NT2/D1 (cell line): ENCODE measurements around the gene TAF11L5.
"Not testable (repeated sequence)": the region's sequence is repeated elsewhere in the genome, so short reads cannot be mapped to it uniquely, and the experiment has no call there.

Experiments
- SUZ12 ChIP-seq: IDR thresholded peaks from 2 replicates; pipeline ENCODE4 v1.6.1; 2011; ENCODE audit not compliant: insufficient read length, insufficient read depth; ENCODE audit errors: extremely low read depth
- YY1 ChIP-seq: IDR thresholded peaks from 2 replicates; pipeline ENCODE4 v1.6.1; 2011; ENCODE audit not compliant: insufficient read length, insufficient read depth
- ZNF274 ChIP-seq: IDR thresholded peaks from 2 replicates; pipeline ENCODE4 v1.6.1; 2011; ENCODE audit warnings: mild to moderate bottlenecking, low read depth, low read length

DNA sequence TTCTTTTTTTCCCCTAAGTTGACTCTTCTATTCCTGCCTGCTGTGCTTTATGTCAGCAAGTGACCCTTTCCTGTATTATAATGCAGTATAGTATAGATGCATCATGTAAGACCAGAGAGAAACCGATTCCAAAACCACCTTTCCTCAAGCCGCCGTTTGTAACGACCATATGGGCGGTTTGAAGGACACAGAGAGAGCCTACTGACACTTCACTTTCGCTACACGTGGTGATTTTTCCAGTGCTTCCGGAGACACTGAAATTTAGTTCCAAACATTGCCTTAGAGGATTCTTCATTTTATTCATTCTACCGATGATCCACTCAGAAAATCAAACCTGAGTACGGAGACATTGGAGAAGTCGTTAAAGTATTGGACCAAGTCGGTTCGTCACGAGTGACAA, 5.5 kb upstream of the TAF11L5 start:
- TF ChIP-seq YY1, ZNF274, SUZ12: not testable (repeated sequence)
